Measurements from ENCODE around the gene JTB.
"Not testable (repeated sequence)": the region's sequence is repeated elsewhere in the genome, so short reads cannot be mapped to it uniquely, and the experiment has no call there.

JTB gene

GRCh38 chr1:154000420-154000819 is 22.9 kb upstream of the JTB start:
- no peak overlapping the region for H3K4me3 ChIP-seq (ENCODE audit: low read depth, low read length)
- DNase-seq (ENCODE audit: low read depth) = no peak
- TF ChIP-seq CTCF (IDR thresholded peaks at IDR 0.05; ENCODE audit: control insufficient read depth, extremely low read depth, insufficient read depth) = no peak

GRCh38 chr1:153996882-153997281 is 19.4 kb upstream of the JTB start:
- not testable (repeated sequence) for DNase-seq (ENCODE audit: low read depth); H3K4me3 ChIP-seq (ENCODE audit: low read depth, low read length)

GRCh38 chr1:153995640-153996039 is 18.2 kb upstream of the JTB start:
- H3K4me3 ChIP-seq (ENCODE audit: low read depth, low read length) = no peak overlapping the region
- no peak for TF ChIP-seq CTCF (IDR thresholded peaks at IDR 0.05; ENCODE audit: control insufficient read depth, extremely low read depth, insufficient read depth)
- DNase-seq (ENCODE audit: low read depth) = no peak

DNA sequence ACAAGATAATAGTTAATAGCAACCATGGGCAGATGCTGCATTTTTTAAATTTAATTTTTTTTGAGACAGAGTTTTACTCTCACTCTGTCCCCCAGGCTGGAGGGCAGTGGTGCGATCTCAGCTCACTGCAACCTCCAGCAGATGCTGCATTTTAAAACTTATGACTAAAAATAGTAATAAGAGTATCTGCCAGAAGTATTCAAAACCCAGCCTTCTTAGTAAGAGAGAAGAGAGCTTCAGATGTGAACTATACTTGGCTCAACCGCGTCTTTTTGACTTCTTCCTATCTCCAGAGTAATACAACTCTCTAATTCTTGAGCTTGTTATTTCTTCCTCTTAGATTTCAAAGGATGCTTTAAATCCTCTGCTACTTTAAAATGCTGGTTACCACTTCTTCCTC is 17.7 kb upstream of the JTB start:
- DNase-seq (ENCODE audit: low read depth) = no peak
- no peak overlapping the region for H3K4me3 ChIP-seq (ENCODE audit: low read depth, low read length)
- TF ChIP-seq CTCF (IDR thresholded peaks at IDR 0.05; ENCODE audit: control insufficient read depth, extremely low read depth, insufficient read depth) = no peak

DNA sequence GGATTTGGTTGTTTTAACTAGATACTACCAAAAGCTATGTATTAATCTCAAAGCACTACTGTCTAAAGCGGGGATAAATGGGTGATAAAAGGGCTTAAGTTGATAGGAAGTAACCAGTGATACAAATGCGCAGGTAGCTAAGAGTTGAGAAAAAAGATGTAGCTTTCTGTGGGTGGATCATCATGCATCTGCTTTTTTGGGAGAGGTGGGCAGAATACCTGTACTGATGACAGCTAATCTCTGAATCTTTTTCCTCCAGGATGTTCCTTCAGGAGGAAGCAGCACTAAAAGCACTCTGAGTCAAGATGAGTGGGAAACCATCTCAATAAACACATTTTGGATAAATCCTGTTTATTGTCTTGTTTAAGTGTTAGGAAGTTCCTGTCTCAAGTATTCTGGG is 14.3 kb upstream of the JTB start:
- DNase-seq (ENCODE audit: low read depth) = no peak
- no peak for TF ChIP-seq CTCF (IDR thresholded peaks at IDR 0.05; ENCODE audit: control insufficient read depth, extremely low read depth, insufficient read depth)
- peak overlapping the region; percentile 83 for H3K4me3 ChIP-seq (ENCODE audit: low read depth, low read length)

DNA sequence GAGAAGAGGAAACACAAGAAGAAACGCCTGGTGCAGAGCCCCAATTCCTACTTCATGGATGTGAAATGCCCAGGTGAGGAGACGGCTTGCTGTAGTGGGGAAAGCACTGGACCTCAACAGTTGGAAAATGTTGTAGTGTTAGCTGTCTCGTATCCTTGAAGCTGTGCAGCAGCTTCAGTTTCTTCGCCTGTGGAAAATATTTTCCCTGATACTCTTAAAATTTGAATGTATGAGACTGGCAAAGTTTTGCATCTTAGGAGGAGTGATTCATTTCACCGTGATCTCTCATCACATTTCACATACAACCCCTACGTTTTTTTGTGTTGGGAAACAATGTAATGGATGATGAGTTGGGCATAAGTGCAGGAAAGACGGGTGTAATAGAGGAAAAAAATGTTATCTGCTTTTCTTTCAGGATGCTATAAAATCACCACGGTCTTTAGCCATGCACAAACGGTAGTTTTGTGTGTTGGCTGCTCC is 13.7 kb upstream of the JTB start:
- TF ChIP-seq CTCF (IDR thresholded peaks at IDR 0.05; ENCODE audit: control insufficient read depth, extremely low read depth, insufficient read depth) = no peak
- peak overlapping the region; percentile 83 for H3K4me3 ChIP-seq (ENCODE audit: low read depth, low read length)

DNA sequence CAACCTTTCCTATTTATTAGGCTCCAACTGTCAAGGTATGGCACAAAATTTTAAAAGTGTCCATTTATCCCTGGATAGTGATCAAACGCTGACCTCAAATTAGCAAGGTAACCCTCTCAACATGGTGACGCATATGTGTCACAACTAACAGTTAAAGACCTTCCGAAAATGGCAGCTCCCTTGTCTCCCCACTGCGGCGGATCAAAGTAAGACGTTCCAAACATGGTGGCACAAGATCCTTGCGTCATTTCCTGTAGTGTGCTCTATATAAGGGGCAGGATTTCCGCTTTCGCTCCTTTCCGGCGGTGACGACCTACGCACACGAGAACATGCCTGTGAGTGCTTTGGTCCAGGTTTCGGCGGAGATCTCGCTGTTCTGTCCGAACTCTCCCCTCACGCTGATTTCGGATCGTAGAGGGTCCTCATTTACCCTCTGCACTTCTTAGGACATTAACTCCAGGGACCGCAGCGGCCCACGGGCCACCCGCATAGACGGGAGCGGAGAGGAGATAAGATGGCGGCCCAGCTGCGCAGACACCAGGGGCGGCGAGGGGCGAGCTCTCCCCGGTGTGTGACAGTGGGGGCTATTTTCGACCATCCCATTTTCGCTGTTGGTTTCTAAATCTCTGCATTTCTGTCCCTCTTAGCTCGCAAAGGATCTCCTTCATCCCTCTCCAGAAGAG is 13.1 kb upstream of the JTB start, which contains the start of gene RPS27:
Gene RPS27 (plus strand): TSS at position 295 of the 683 bp plus-strand sequence. CDS start 35 bp downstream, at position 330.
- peak; percentile 98 for DNase-seq (ENCODE audit: low read depth)
- TF ChIP-seq CTCF (IDR thresholded peaks at IDR 0.05; ENCODE audit: control insufficient read depth, extremely low read depth, insufficient read depth) = no peak
- H3K4me3 ChIP-seq (ENCODE audit: low read depth, low read length) = peak within 1 kb of the TSS; percentile 83

More for the DNA sequence above, 13.7 kb upstream of the JTB start:
- no peak for DNase-seq (ENCODE audit: low read depth)
